Measurements from ENCODE around the gene STK10. TPM values are rescaled to one million over a fixed set of nuclear protein-coding genes. Genes with fewer than 3 reads are reported as not detected.

STK10 gene
- total and polyA plus RNA-seq, 4 donors: 17.2 to 65.4 (median 43.6) TPM

- TF ChIP-seq CTCF (IDR thresholded peaks at IDR 0.05; ENCODE audit: control extremely low read depth, extremely low read depth): no peak
- no peak overlapping the region for H3K9ac ChIP-seq (ENCODE audit: insufficient read depth in 1 of 2, low read length in 2 of 2)
- H3K27ac ChIP-seq (ENCODE audit: low read depth in 1 of 2, low read length in 1 of 2): no peak overlapping the region
- H3K9me3 ChIP-seq (ENCODE audit: control insufficient read depth in 4 of 4, insufficient read depth in 3 of 4, low read length in 3 of 4): no peaks in the 10 kb centered on the region
- ATAC-seq (ENCODE audit: insufficient read depth, low FRiP score) (no peak), DNase-seq (no peak)
- H3K36me3 ChIP-seq (ENCODE audit: control insufficient read depth in 4 of 4, insufficient read depth in 4 of 4, low read length in 4 of 4): peaks cover 0 to 3% (median 1%) of the 10 kb centered on the region in 4 donors
- peaks cover 0 to 23% (median 0%) of the 10 kb centered on the region in 5 donors for H3K4me1 ChIP-seq (ENCODE audit: control insufficient read depth in 5 of 5, insufficient read depth in 5 of 5, low read length in 5 of 5)
- no peaks in the 10 kb centered on the region for H3K27me3 ChIP-seq (ENCODE audit: control insufficient read depth in 3 of 3, insufficient read depth in 3 of 3, low read length in 2 of 3)
- H3K4me3 ChIP-seq: no peak overlapping the region
- WGBS, 2 donors: 88 to 91% methylated on average over 10 of the region's 10 CpGs
Observed at GRCh38 chr5:172147857-172148256, 40.2 kb downstream of the STK10 start.

GRCh38 chr5:172146748-172147092 is 41.3 kb downstream of the STK10 start:
- TF ChIP-seq CTCF (IDR thresholded peaks at IDR 0.05; ENCODE audit: control extremely low read depth, extremely low read depth): no peak
- no peak overlapping the region for H3K9ac ChIP-seq (ENCODE audit: insufficient read depth in 1 of 2, low read length in 2 of 2)
- H3K27me3 ChIP-seq (ENCODE audit: control insufficient read depth in 3 of 3, insufficient read depth in 3 of 3, low read length in 2 of 3): no peaks in the 10 kb centered on the region
- DNase-seq: no peak
- H3K4me1 ChIP-seq (ENCODE audit: control insufficient read depth in 5 of 5, insufficient read depth in 5 of 5, low read length in 5 of 5): peaks cover 0 to 22% (median 0%) of the 10 kb centered on the region in 5 donors
- ATAC-seq (ENCODE audit: insufficient read depth, low FRiP score): no peak
- peaks cover 0 to 2% (median 1%) of the 10 kb centered on the region in 4 donors for H3K36me3 ChIP-seq (ENCODE audit: control insufficient read depth in 4 of 4, insufficient read depth in 4 of 4, low read length in 4 of 4)
- H3K27ac ChIP-seq (ENCODE audit: low read depth in 1 of 2, low read length in 1 of 2): no peak overlapping the region
- 94 to 97% methylated on average over 9 of the region's 9 CpGs for WGBS, 2 donors
- H3K4me3 ChIP-seq: no peak overlapping the region
- H3K9me3 ChIP-seq (ENCODE audit: control insufficient read depth in 4 of 4, insufficient read depth in 3 of 4, low read length in 3 of 4): no peaks in the 10 kb centered on the region

GRCh38 chr5:172145870-172146747 is 41.9 kb downstream of the STK10 start:
- peaks cover 0 to 21% (median 0%) of the 10 kb centered on the region in 5 donors for H3K4me1 ChIP-seq (ENCODE audit: control insufficient read depth in 5 of 5, insufficient read depth in 5 of 5, low read length in 5 of 5)
- H3K27ac ChIP-seq (ENCODE audit: low read depth in 1 of 2, low read length in 1 of 2): no peak overlapping the region
- peaks cover 0 to 2% (median 0%) of the 10 kb centered on the region in 4 donors for H3K36me3 ChIP-seq (ENCODE audit: control insufficient read depth in 4 of 4, insufficient read depth in 4 of 4, low read length in 4 of 4)
- H3K27me3 ChIP-seq (ENCODE audit: control insufficient read depth in 3 of 3, insufficient read depth in 3 of 3, low read length in 2 of 3): no peaks in the 10 kb centered on the region
- TF ChIP-seq CTCF (IDR thresholded peaks at IDR 0.05; ENCODE audit: control extremely low read depth, extremely low read depth): no peak
- no peak overlapping the region for H3K9ac ChIP-seq (ENCODE audit: insufficient read depth in 1 of 2, low read length in 2 of 2)
- H3K4me3 ChIP-seq: no peak overlapping the region
- WGBS, 2 donors: 86 to 88% methylated on average over 21 of the region's 21 CpGs
- no peaks in the 10 kb centered on the region for H3K9me3 ChIP-seq (ENCODE audit: control insufficient read depth in 4 of 4, insufficient read depth in 3 of 4, low read length in 3 of 4)
- ATAC-seq (ENCODE audit: insufficient read depth, low FRiP score) (no peak), DNase-seq (no peak)
